OCI-LY7 (cell line): ENCODE data around the gene CPB1.

Experiments used
- EZH2phosphoT487 ChIP-seq: fragments of 200-600 bp; sonication (generic); IDR thresholded peaks from 2 replicates; pipeline ENCODE4 v1.6.1; 2018; ENCODE audit warnings: low read depth, borderline replicate concordance, mild to moderate bottlenecking, mixed run types, antibody characterized with exemption, low read length, moderate library complexity, mixed read lengths
- TF ChIP-seq, protein P1 (sequence below): fragments of 200-600 bp; sonication (generic); conservative IDR thresholded peaks from 2 replicates; pipeline ENCODE4 v1.5.1; 2014; ENCODE audit warnings: mild to moderate bottlenecking, antibody characterized with exemption, low read length, moderate library complexity, mixed read lengths

DNA sequence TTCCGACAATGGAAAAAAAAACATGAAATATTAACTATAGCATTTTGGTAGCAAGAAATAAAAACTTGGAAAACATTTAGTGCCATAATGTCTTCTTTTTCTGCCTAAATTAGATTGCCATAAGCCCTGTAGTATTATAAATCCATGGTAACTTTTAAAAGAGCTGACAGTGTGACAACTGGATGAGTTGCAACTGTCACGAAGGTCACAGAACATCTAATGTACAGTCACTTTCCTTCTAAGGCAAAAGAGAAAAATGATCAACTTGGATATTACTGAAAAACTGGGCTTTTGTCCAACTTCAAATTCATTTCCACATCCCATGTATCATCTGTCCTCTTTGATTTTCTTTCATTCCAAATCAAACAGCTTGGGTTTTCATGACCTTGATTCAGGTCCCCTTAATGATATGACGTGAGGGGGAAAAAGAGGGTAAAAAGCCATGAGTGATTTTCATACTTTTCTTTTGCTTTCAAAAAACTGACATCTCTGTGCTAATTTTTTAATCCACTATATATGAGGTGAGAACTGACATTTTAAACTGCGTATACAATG is 602 bp downstream of the CPB1 start:
- TF ChIP-seq, protein P1, sequence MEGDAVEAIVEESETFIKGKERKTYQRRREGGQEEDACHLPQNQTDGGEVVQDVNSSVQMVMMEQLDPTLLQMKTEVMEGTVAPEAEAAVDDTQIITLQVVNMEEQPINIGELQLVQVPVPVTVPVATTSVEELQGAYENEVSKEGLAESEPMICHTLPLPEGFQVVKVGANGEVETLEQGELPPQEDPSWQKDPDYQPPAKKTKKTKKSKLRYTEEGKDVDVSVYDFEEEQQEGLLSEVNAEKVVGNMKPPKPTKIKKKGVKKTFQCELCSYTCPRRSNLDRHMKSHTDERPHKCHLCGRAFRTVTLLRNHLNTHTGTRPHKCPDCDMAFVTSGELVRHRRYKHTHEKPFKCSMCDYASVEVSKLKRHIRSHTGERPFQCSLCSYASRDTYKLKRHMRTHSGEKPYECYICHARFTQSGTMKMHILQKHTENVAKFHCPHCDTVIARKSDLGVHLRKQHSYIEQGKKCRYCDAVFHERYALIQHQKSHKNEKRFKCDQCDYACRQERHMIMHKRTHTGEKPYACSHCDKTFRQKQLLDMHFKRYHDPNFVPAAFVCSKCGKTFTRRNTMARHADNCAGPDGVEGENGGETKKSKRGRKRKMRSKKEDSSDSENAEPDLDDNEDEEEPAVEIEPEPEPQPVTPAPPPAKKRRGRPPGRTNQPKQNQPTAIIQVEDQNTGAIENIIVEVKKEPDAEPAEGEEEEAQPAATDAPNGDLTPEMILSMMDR = no peak
- TF ChIP-seq EZH2phosphoT487 = no peak
